WTC11 (cell line): Measurements from ENCODE around the gene EEIG2. TPM values are rescaled to one million over a fixed set of nuclear protein-coding genes. Genes with fewer than 3 reads are reported as not detected.

Source experiments
- ATAC-seq: fragments of 200-7000 bp; cut with Tn5 transposase; 2 replicates; pipeline ENCODE4 v1.10.0; 2021; ENCODE audit warnings: mild to moderate bottlenecking, moderate library complexity
- CTCF ChIA-PET: fragments of 300-600 bp; sonication (Branson Sonifier 250); formaldehyde crosslinking; loops from one replicate; lab custom pipeline; 2021; ENCODE audit warnings: antibody characterized with exemption; lab: Charles Lee
- POLR2A ChIA-PET: fragments of 350-600 bp; sonication (Branson Sonifier 250); formaldehyde crosslinking; loops from one replicate; lab custom pipeline; 2021; ENCODE audit warnings: antibody characterized with exemption; lab: Charles Lee
- DNase-seq: peaks from one replicate; pipeline ENCODE4 v3.0.0; 2021; ENCODE audit warnings: low spot score
- H3K27ac Mint-ChIP-seq: 2 replicates; pipeline ENCODE4 v1.8.0; 2021; ENCODE audit warnings: mixed read lengths
- H3K27me3 Mint-ChIP-seq: 2 replicates; pipeline ENCODE4 v1.8.0; 2021; ENCODE audit warnings: low read depth, mild to moderate bottlenecking, moderate library complexity, mixed read lengths
- H3K36me3 Mint-ChIP-seq: 2 replicates; pipeline ENCODE4 v1.8.0; 2021; ENCODE audit warnings: mixed read lengths
- H3K4me1 Mint-ChIP-seq: 2 replicates; pipeline ENCODE4 v1.8.0; 2022; ENCODE audit warnings: mixed read lengths
- H3K4me3 Mint-ChIP-seq: 2 replicates; pipeline ENCODE4 v1.8.0; 2021; ENCODE audit warnings: mild to moderate bottlenecking, moderate library complexity, mixed read lengths
- H3K9me3 Mint-ChIP-seq: 2 replicates; pipeline ENCODE4 v1.8.0; 2021; ENCODE audit warnings: mixed read lengths
- CREM ChIP-seq: sonication (generic); formaldehyde crosslinking; IDR thresholded peaks from 2 replicates; pipeline ENCODE4 v1.8.1; 2022; ENCODE audit warnings: mild to moderate bottlenecking, missing genetic modification reagents, moderate library complexity
- ESRRA ChIP-seq: sonication (generic); formaldehyde crosslinking; IDR thresholded peaks from 2 replicates; pipeline ENCODE4 v1.8.1; 2022; ENCODE audit warnings: mild to moderate bottlenecking, missing genetic modification reagents, borderline replicate concordance
- FOXJ3 ChIP-seq: sonication (generic); formaldehyde crosslinking; IDR thresholded peaks from 2 replicates; pipeline ENCODE4 v1.9.0; 2021; ENCODE audit warnings: missing genetic modification reagents, mild to moderate bottlenecking, borderline replicate concordance
- IRF2 ChIP-seq: sonication (generic); formaldehyde crosslinking; IDR thresholded peaks from 2 replicates; pipeline ENCODE4 v1.8.0; 2022; ENCODE audit warnings: low read depth, missing genetic modification reagents, borderline replicate concordance
- KAT7 ChIP-seq: sonication (generic); formaldehyde crosslinking; IDR thresholded peaks from 2 replicates; pipeline ENCODE4 v1.8.1; 2023; ENCODE audit warnings: missing genetic modification reagents, mild to moderate bottlenecking, borderline replicate concordance
- SMAD3 ChIP-seq: sonication (generic); formaldehyde crosslinking; IDR thresholded peaks from 2 replicates; pipeline ENCODE4 v1.8.0; 2022; ENCODE audit warnings: missing genetic modification reagents, mild to moderate bottlenecking, borderline replicate concordance
- TCF7 ChIP-seq: sonication (generic); formaldehyde crosslinking; IDR thresholded peaks from 2 replicates; pipeline ENCODE4 v1.8.0; 2022; ENCODE audit warnings: mild to moderate bottlenecking, low read depth, missing genetic modification reagents, moderate library complexity
- TP53 ChIP-seq: sonication (generic); formaldehyde crosslinking; IDR thresholded peaks from 2 replicates; pipeline ENCODE4 v1.8.1; 2023; ENCODE audit warnings: mild to moderate bottlenecking, missing genetic modification reagents
- ZNF219 ChIP-seq: sonication (generic); formaldehyde crosslinking; IDR thresholded peaks from 2 replicates; pipeline ENCODE4 v1.8.0; 2023; ENCODE audit warnings: missing genetic modification reagents, mild to moderate bottlenecking, borderline replicate concordance
- ZNF396 ChIP-seq: fragments of 250-450 bp; sonication (Bioruptor Pico); IDR thresholded peaks from 2 replicates; pipeline ENCODE4 v1.8.0; 2021; ENCODE audit warnings: mild to moderate bottlenecking, moderate library complexity, borderline replicate concordance
- total RNA-seq: library from RNA; stranded (reverse); gene quantifications from 3 replicates; pipeline ENCODE4 v1.2.3, GENCODE V29; 2021
- TF ChIP-seq, protein P1 (sequence below): fragments of 250-450 bp; sonication (Bioruptor Pico); IDR thresholded peaks from 2 replicates; pipeline ENCODE4 v1.8.0; 2021; ENCODE audit warnings: mild to moderate bottlenecking
- TF ChIP-seq, protein P2 (sequence below): sonication (generic); formaldehyde crosslinking; IDR thresholded peaks from 2 replicates; pipeline ENCODE4 v1.8.1; 2022; ENCODE audit warnings: missing genetic modification reagents, borderline replicate concordance
- TF ChIP-seq, protein P3 (sequence below): sonication (generic); formaldehyde crosslinking; IDR thresholded peaks from 2 replicates; pipeline ENCODE4 v1.8.0; 2023; ENCODE audit warnings: missing genetic modification reagents, mild to moderate bottlenecking, borderline replicate concordance
- TF ChIP-seq, protein P4 (sequence below): fragments of 250-450 bp; sonication (Bioruptor Pico); IDR thresholded peaks from 2 replicates; pipeline ENCODE4 v1.9.0; 2021; ENCODE audit warnings: mild to moderate bottlenecking, borderline replicate concordance
- TF ChIP-seq, protein P5 (sequence below): sonication (generic); formaldehyde crosslinking; IDR thresholded peaks from 2 replicates; pipeline ENCODE4 v1.8.1; 2023; ENCODE audit warnings: mild to moderate bottlenecking, missing genetic modification reagents, moderate library complexity
- TF ChIP-seq, protein P6 (sequence below): sonication (generic); formaldehyde crosslinking; conservative IDR thresholded peaks from 2 replicates; pipeline ENCODE4 v1.8.1; 2023; ENCODE audit warnings: mild to moderate bottlenecking, low read depth, missing genetic modification reagents, moderate library complexity
- TF ChIP-seq, protein P7 (sequence below): fragments of 250-450 bp; sonication (Bioruptor Pico); conservative IDR thresholded peaks from 2 replicates; pipeline ENCODE4 v1.9.0; 2021; ENCODE audit warnings: mild to moderate bottlenecking

EEIG2 gene
- total RNA-seq, 1 experiment from 2014 or later = 65.7 TPM

DNA sequence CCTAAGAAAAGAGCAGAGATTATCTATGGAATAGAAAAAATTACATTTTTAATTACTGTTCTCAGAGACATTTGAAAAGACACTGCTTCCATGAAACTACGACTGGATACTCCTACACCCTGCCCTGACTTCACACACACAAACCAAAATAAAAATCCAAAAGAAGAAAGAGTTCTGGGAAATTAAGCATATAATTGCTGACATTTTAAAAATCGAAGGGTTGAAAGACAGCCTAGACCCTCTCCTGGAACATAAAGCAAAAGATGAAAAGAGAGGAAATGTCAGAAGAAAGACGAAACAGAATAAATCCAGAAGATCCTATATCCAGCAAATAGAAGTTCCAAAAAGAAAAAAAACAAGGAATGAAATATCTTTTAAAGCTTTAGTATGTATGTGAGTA lies 32.8 kb upstream of the EEIG2 start:
- TF ChIP-seq KAT7 (CRISPR knock-in tag) (no peak), TP53 (CRISPR knock-in tag) (no peak), TCF7 (CRISPR knock-in tag) (no peak), IRF2 (no peak), ESRRA (CRISPR knock-in tag) (no peak), FOXJ3 (CRISPR knock-in tag) (no peak), ZNF396 (CRISPR knock-in tag) (no peak), SMAD3 (CRISPR knock-in tag) (no peak), ZNF219 (CRISPR knock-in tag) (no peak), CREM (CRISPR knock-in tag) (no peak)
- TF ChIP-seq, protein P1, sequence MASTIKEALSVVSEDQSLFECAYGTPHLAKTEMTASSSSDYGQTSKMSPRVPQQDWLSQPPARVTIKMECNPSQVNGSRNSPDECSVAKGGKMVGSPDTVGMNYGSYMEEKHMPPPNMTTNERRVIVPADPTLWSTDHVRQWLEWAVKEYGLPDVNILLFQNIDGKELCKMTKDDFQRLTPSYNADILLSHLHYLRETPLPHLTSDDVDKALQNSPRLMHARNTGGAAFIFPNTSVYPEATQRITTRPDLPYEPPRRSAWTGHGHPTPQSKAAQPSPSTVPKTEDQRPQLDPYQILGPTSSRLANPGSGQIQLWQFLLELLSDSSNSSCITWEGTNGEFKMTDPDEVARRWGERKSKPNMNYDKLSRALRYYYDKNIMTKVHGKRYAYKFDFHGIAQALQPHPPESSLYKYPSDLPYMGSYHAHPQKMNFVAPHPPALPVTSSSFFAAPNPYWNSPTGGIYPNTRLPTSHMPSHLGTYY = no peak
- TF ChIP-seq, protein P2, sequence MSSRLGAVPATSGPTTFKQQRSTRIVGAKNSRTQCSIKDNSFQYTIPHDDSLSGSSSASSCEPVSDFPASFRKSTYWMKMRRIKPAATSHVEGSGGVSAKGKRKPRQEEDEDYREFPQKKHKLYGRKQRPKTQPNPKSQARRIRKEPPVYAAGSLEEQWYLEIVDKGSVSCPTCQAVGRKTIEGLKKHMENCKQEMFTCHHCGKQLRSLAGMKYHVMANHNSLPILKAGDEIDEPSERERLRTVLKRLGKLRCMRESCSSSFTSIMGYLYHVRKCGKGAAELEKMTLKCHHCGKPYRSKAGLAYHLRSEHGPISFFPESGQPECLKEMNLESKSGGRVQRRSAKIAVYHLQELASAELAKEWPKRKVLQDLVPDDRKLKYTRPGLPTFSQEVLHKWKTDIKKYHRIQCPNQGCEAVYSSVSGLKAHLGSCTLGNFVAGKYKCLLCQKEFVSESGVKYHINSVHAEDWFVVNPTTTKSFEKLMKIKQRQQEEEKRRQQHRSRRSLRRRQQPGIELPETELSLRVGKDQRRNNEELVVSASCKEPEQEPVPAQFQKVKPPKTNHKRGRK (CRISPR knock-in tag) = no peak
- TF ChIP-seq, protein P3, sequence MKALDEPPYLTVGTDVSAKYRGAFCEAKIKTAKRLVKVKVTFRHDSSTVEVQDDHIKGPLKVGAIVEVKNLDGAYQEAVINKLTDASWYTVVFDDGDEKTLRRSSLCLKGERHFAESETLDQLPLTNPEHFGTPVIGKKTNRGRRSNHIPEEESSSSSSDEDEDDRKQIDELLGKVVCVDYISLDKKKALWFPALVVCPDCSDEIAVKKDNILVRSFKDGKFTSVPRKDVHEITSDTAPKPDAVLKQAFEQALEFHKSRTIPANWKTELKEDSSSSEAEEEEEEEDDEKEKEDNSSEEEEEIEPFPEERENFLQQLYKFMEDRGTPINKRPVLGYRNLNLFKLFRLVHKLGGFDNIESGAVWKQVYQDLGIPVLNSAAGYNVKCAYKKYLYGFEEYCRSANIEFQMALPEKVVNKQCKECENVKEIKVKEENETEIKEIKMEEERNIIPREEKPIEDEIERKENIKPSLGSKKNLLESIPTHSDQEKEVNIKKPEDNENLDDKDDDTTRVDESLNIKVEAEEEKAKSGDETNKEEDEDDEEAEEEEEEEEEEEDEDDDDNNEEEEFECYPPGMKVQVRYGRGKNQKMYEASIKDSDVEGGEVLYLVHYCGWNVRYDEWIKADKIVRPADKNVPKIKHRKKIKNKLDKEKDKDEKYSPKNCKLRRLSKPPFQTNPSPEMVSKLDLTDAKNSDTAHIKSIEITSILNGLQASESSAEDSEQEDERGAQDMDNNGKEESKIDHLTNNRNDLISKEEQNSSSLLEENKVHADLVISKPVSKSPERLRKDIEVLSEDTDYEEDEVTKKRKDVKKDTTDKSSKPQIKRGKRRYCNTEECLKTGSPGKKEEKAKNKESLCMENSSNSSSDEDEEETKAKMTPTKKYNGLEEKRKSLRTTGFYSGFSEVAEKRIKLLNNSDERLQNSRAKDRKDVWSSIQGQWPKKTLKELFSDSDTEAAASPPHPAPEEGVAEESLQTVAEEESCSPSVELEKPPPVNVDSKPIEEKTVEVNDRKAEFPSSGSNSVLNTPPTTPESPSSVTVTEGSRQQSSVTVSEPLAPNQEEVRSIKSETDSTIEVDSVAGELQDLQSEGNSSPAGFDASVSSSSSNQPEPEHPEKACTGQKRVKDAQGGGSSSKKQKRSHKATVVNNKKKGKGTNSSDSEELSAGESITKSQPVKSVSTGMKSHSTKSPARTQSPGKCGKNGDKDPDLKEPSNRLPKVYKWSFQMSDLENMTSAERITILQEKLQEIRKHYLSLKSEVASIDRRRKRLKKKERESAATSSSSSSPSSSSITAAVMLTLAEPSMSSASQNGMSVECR (CRISPR knock-in tag) = no peak
- TF ChIP-seq, protein P4, sequence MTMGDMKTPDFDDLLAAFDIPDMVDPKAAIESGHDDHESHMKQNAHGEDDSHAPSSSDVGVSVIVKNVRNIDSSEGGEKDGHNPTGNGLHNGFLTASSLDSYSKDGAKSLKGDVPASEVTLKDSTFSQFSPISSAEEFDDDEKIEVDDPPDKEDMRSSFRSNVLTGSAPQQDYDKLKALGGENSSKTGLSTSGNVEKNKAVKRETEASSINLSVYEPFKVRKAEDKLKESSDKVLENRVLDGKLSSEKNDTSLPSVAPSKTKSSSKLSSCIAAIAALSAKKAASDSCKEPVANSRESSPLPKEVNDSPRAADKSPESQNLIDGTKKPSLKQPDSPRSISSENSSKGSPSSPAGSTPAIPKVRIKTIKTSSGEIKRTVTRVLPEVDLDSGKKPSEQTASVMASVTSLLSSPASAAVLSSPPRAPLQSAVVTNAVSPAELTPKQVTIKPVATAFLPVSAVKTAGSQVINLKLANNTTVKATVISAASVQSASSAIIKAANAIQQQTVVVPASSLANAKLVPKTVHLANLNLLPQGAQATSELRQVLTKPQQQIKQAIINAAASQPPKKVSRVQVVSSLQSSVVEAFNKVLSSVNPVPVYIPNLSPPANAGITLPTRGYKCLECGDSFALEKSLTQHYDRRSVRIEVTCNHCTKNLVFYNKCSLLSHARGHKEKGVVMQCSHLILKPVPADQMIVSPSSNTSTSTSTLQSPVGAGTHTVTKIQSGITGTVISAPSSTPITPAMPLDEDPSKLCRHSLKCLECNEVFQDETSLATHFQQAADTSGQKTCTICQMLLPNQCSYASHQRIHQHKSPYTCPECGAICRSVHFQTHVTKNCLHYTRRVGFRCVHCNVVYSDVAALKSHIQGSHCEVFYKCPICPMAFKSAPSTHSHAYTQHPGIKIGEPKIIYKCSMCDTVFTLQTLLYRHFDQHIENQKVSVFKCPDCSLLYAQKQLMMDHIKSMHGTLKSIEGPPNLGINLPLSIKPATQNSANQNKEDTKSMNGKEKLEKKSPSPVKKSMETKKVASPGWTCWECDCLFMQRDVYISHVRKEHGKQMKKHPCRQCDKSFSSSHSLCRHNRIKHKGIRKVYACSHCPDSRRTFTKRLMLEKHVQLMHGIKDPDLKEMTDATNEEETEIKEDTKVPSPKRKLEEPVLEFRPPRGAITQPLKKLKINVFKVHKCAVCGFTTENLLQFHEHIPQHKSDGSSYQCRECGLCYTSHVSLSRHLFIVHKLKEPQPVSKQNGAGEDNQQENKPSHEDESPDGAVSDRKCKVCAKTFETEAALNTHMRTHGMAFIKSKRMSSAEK = no peak
- TF ChIP-seq, protein P5, sequence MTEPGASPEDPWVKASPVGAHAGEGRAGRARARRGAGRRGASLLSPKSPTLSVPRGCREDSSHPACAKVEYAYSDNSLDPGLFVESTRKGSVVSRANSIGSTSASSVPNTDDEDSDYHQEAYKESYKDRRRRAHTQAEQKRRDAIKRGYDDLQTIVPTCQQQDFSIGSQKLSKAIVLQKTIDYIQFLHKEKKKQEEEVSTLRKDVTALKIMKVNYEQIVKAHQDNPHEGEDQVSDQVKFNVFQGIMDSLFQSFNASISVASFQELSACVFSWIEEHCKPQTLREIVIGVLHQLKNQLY (CRISPR knock-in tag) = no peak
- TF ChIP-seq, protein P6, sequence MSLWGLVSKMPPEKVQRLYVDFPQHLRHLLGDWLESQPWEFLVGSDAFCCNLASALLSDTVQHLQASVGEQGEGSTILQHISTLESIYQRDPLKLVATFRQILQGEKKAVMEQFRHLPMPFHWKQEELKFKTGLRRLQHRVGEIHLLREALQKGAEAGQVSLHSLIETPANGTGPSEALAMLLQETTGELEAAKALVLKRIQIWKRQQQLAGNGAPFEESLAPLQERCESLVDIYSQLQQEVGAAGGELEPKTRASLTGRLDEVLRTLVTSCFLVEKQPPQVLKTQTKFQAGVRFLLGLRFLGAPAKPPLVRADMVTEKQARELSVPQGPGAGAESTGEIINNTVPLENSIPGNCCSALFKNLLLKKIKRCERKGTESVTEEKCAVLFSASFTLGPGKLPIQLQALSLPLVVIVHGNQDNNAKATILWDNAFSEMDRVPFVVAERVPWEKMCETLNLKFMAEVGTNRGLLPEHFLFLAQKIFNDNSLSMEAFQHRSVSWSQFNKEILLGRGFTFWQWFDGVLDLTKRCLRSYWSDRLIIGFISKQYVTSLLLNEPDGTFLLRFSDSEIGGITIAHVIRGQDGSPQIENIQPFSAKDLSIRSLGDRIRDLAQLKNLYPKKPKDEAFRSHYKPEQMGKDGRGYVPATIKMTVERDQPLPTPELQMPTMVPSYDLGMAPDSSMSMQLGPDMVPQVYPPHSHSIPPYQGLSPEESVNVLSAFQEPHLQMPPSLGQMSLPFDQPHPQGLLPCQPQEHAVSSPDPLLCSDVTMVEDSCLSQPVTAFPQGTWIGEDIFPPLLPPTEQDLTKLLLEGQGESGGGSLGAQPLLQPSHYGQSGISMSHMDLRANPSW (CRISPR knock-in tag) = no peak
- TF ChIP-seq, protein P7, sequence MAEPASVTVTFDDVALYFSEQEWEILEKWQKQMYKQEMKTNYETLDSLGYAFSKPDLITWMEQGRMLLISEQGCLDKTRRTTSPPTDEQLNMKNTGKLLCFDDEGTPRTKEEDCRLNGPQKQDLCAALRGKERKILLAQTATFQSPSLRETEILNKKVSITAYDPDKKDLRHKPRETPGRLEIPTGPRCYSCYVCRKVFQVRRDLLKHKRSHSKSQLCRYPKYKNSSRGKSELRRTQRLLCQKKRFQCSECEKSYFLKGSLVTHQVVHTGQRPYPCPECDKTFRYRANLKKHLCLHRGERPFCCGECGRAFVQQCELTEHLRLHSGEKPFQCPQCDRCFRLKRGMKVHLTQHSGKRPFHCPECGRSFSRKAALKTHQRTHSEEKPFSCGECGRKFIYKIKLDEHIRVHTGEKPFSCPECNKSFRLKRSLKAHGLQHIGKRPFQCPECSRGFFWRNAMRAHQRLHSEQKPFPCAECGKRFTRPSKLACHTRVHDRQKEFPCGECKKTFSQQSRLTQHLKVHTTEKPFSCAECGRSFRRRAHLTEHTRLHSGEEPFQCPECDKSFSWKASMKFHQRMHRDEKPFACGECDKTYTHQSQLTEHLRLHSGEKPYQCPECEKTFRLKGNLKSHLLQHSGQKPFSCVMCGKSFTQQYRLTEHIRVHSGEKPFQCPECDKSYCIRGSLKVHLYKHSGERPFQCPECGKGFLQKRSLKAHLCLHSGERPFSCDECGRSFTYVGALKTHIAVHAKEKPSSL = no peak
- ChIA-PET POLR2A (no interaction called here), CTCF (interaction anchor here (1.5 kb wide), 1 partner anchor 33 kb away, joined by 3 read pairs; the partner anchor contains the start of gene EEIG2)
- DNase-seq (no peak), ATAC-seq (no peak)
- Mint-ChIP-seq H3K27me3 (no peaks in the 10 kb centered on the region), H3K4me1 (peaks cover 11% of the 10 kb centered on the region; the same call in 1 of the 2 replicates), H3K4me3 (no peak overlapping the region), H3K36me3 (peaks cover 11% of the 10 kb centered on the region), H3K27ac (no peak overlapping the region), H3K9me3 (peaks cover 20% of the 10 kb centered on the region)
